Activated CD8-positive, alpha-beta memory T cell treated with anti-CD3 and anti-CD28 coated beads, Interleukin-2, amount 10 ng/mL, durations not matched to agents 7 days and 5 days (primary cell): ENCODE data around the gene ANKRD29. TPM values are rescaled to one million over a fixed set of nuclear protein-coding genes. Genes with fewer than 3 reads are reported as not detected.

Source experiments
- ATAC-seq: fragments of 150-1000 bp; cut with Tn5 transposase; one replicate; pipeline ENCODE4 v1.10.0; 2021; ENCODE audit warnings: moderate library complexity
- CTCF ChIA-PET: fragments of 350-600 bp; sonication (Branson Sonifier 250); formaldehyde crosslinking; loops from one replicate; lab custom pipeline; 2021; ENCODE audit warnings: antibody characterized with exemption; lab: Charles Lee
- DNase-seq: peaks from one replicate; pipeline ENCODE4 v3.0.0-alpha.2; 2020
- H3K27ac Mint-ChIP-seq: one replicate; pipeline ENCODE4 v1.8.0; 2021; ENCODE audit warnings: mild to moderate bottlenecking, mixed read lengths
- H3K27me3 Mint-ChIP-seq: one replicate; pipeline ENCODE4 v1.8.0; 2021; ENCODE audit warnings: mixed read lengths
- H3K36me3 Mint-ChIP-seq: one replicate; pipeline ENCODE4 v1.8.0; 2021; ENCODE audit warnings: mild to moderate bottlenecking, mixed read lengths
- H3K4me1 Mint-ChIP-seq: one replicate; pipeline ENCODE4 v1.8.0; 2021; ENCODE audit warnings: mixed read lengths
- H3K4me3 Mint-ChIP-seq: one replicate; pipeline ENCODE4 v1.8.0; 2021; ENCODE audit warnings: mild to moderate bottlenecking, moderate library complexity, mixed read lengths
- H3K9me3 Mint-ChIP-seq: one replicate; pipeline ENCODE4 v1.8.0; 2022; ENCODE audit warnings: low read depth, mixed read lengths
- total RNA-seq, 2 experiments: library from RNA; stranded (reverse); gene quantifications; one replicate each; pipeline ENCODE4 v1.2.3, GENCODE V29; 2021

ANKRD29 gene
- total RNA-seq, 2 experiments from 2014 or later = not detected

- Mint-ChIP-seq H3K4me1 (peaks cover 21% of the 10 kb centered on the region), H3K9me3 (no peaks in the 10 kb centered on the region), H3K4me3 (no peak overlapping the region), H3K36me3 (no peaks in the 10 kb centered on the region), H3K27me3 (peaks cover 26% of the 10 kb centered on the region), H3K27ac (no peak overlapping the region)
- CTCF ChIA-PET = interaction anchor here (2.2 kb wide), 1 partner anchor 11 kb away, joined by 5 read pairs; no protein-coding TSS in a partner anchor
- no peak for DNase-seq
- ATAC-seq = no peak
These were observed 30.1 kb downstream of the ANKRD29 start for GRCh38 chr18:23632615-23633014.

- CTCF ChIA-PET = interaction anchor here (2.2 kb wide), 1 partner anchor 10 kb away, joined by 5 read pairs; no protein-coding TSS in a partner anchor
- Mint-ChIP-seq H3K27me3 (peaks cover 24% of the 10 kb centered on the region), H3K4me1 (peaks cover 23% of the 10 kb centered on the region), H3K36me3 (no peaks in the 10 kb centered on the region), H3K9me3 (no peaks in the 10 kb centered on the region), H3K4me3 (no peak overlapping the region), H3K27ac (no peak overlapping the region)
- ATAC-seq (no peak), DNase-seq (no peak)
These were observed 31.0 kb downstream of the ANKRD29 start for GRCh38 chr18:23631746-23632145.

GRCh38 chr18:23631312-23631711 lies 31.4 kb downstream of the ANKRD29 start:
- Mint-ChIP-seq H3K4me3 (no peak overlapping the region), H3K36me3 (no peaks in the 10 kb centered on the region), H3K27ac (no peak overlapping the region), H3K27me3 (peaks cover 24% of the 10 kb centered on the region), H3K4me1 (peaks cover 28% of the 10 kb centered on the region), H3K9me3 (no peaks in the 10 kb centered on the region)
- DNase-seq = no peak
- ATAC-seq = no peak
- CTCF ChIA-PET = interaction anchor here (2.2 kb wide), 1 partner anchor 9 kb away, joined by 5 read pairs; no protein-coding TSS in a partner anchor

DNA sequence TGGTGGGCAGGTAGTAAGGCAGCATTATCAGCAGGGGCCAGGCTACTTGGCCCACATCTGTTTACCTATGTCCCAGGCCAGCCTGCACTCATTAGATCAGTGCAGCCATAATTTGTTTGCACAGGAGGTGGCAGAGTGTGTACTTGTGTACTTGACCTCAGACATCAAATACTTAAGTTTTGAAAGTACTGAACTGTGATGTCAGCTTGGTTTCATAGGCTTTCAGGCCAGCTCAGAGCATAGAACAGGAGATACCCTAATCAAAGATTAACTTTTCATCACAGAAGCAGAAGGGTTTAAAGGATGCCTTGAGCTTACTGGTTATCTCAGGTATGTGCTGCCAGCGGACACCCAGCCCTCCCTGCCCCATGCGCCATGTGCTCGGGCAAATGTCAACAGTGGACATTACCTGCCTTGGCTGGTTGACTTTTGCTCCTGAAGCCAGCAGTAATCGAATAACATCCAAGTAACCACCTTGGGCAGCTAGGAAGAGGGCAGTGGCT lies 33.2 kb downstream of the ANKRD29 start:
- CTCF ChIA-PET = interaction anchor here (0.9 to 1.9 kb wide), 4 partner anchors 12 to 182 kb away, joined by 3 to 8 read pairs (median 4); no protein-coding TSS in a partner anchor

DNA sequence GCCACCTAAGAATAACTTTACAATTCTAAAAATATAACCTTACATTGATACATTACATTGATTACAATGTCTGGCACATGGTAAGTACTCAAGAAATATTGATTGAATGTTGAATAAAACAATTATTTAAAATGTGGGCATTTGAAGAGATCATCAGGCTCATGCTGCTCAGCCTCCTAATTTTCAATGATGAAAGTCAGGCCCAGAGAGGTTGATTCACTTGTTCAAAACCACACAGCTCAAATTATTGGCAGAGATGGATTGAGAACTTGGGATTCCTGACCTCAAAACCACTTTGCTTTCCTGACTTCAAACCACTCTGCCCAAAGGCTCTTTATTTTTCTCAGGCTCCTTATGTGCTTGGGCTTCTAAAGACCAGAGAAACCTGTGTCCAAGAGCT lies 34.7 kb downstream of the ANKRD29 start:
- peaks cover 18% of the 10 kb centered on the region for H3K4me1 Mint-ChIP-seq
- H3K4me3 Mint-ChIP-seq = no peak overlapping the region
- no peak for ATAC-seq
- DNase-seq = no peak
- H3K27ac Mint-ChIP-seq = no peak overlapping the region
- CTCF ChIA-PET = interaction anchor here (1.1 to 1.9 kb wide), 6 partner anchors 75 to 291 kb away, joined by 3 to 8 read pairs (median 5); no protein-coding TSS in a partner anchor
- no peaks in the 10 kb centered on the region for H3K36me3 Mint-ChIP-seq
- H3K27me3 Mint-ChIP-seq = peaks cover 14% of the 10 kb centered on the region
- no peaks in the 10 kb centered on the region for H3K9me3 Mint-ChIP-seq

More for the DNA sequence above, 33.2 kb downstream of the ANKRD29 start:
- ATAC-seq (no peak), DNase-seq (no peak)
- Mint-ChIP-seq H3K9me3 (no peaks in the 10 kb centered on the region), H3K27ac (no peak overlapping the region), H3K4me1 (peaks cover 22% of the 10 kb centered on the region), H3K36me3 (no peaks in the 10 kb centered on the region), H3K27me3 (peaks cover 16% of the 10 kb centered on the region), H3K4me3 (no peak overlapping the region)

- DNase-seq = no peak
- Mint-ChIP-seq H3K36me3 (no peaks in the 10 kb centered on the region), H3K9me3 (no peaks in the 10 kb centered on the region), H3K4me3 (no peak overlapping the region), H3K27me3 (peaks cover 12% of the 10 kb centered on the region), H3K4me1 (peaks cover 18% of the 10 kb centered on the region), H3K27ac (no peak overlapping the region)
- CTCF ChIA-PET = interaction anchor here (1.2 to 2.0 kb wide), 5 partner anchors 76 to 292 kb away, joined by 3 to 8 read pairs (median 5); no protein-coding TSS in a partner anchor
- ATAC-seq = no peak
These were observed 35.4 kb downstream of the ANKRD29 start for GRCh38 chr18:23627321-23627720.

DNA sequence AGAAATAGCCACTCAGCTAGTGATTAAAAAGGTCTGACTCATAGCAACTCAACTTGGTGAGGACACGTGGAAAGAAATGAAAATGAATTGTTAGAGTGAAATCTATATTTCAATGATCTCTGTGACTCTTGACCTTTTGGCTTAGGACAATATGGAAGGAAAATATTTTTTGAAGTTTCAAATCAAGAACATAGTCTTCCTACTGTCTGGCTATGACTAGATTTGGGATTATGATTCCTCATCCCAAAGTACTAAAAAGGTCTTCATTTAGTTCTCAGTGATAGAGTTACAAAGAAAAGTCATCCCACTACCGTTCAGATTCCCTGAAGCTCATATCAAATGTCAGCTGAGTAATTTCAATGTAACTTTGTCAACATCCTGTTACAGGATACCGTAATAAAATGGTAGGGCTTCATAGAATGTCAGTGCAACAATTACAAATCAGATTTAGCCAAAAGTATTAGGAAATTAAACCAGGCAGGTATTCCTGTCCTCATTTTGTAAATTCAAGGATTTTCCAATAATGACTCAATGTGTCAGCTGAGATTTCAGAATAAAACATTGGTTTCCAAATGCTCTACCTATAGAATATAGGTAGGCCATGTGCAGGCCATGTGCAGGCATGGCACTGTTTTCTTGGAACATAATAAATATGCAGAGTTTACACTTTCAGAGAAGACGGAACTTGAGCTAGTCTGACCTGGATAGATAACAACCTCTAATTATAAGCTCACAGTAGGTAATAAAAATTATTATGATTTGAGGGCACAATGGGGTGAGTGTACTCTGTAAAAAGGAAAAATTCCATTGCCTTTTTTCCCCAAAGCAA lies 36.0 kb downstream of the ANKRD29 start:
- CTCF ChIA-PET = interaction anchor here (0.6 to 2.0 kb wide), 6 partner anchors 77 to 371 kb away, joined by 3 to 8 read pairs (median 4); no protein-coding TSS in a partner anchor
- ATAC-seq = no peak
- no peaks in the 10 kb centered on the region for H3K9me3 Mint-ChIP-seq
- H3K4me1 Mint-ChIP-seq = peaks cover 18% of the 10 kb centered on the region
- H3K27ac Mint-ChIP-seq = no peak overlapping the region
- no peaks in the 10 kb centered on the region for H3K36me3 Mint-ChIP-seq
- H3K27me3 Mint-ChIP-seq = peaks cover 16% of the 10 kb centered on the region
- no peak overlapping the region for H3K4me3 Mint-ChIP-seq
- no peak for DNase-seq

GRCh38 chr18:23623040-23623439 lies 39.7 kb downstream of the ANKRD29 start:
- no peaks in the 10 kb centered on the region for H3K36me3 Mint-ChIP-seq
- no peak for DNase-seq
- H3K4me1 Mint-ChIP-seq = peaks cover 17% of the 10 kb centered on the region
- CTCF ChIA-PET = interaction anchor here (0.8 to 3.3 kb wide), 3 partner anchors 80 to 296 kb away, joined by 3 to 25 read pairs (median 19); no protein-coding TSS in a partner anchor
- ATAC-seq = no peak
- H3K9me3 Mint-ChIP-seq = no peaks in the 10 kb centered on the region
- no peak overlapping the region for H3K4me3 Mint-ChIP-seq
- peaks cover 45% of the 10 kb centered on the region for H3K27me3 Mint-ChIP-seq
- no peak overlapping the region for H3K27ac Mint-ChIP-seq

- H3K4me1 Mint-ChIP-seq = peaks cover 6% of the 10 kb centered on the region
- CTCF ChIA-PET = interaction anchor here (3.3 kb wide), 1 partner anchor 83 kb away, joined by 25 read pairs; no protein-coding TSS in a partner anchor
- peaks cover 58% of the 10 kb centered on the region for H3K27me3 Mint-ChIP-seq
- H3K4me3 Mint-ChIP-seq = peak overlapping the region; percentile 44
- no peak for DNase-seq
- no peaks in the 10 kb centered on the region for H3K36me3 Mint-ChIP-seq
- no peaks in the 10 kb centered on the region for H3K9me3 Mint-ChIP-seq
- peak; percentile 62 for ATAC-seq
- H3K27ac Mint-ChIP-seq = no peak overlapping the region
These were observed 43.3 kb downstream of the ANKRD29 start for GRCh38 chr18:23619388-23619881.

DNA sequence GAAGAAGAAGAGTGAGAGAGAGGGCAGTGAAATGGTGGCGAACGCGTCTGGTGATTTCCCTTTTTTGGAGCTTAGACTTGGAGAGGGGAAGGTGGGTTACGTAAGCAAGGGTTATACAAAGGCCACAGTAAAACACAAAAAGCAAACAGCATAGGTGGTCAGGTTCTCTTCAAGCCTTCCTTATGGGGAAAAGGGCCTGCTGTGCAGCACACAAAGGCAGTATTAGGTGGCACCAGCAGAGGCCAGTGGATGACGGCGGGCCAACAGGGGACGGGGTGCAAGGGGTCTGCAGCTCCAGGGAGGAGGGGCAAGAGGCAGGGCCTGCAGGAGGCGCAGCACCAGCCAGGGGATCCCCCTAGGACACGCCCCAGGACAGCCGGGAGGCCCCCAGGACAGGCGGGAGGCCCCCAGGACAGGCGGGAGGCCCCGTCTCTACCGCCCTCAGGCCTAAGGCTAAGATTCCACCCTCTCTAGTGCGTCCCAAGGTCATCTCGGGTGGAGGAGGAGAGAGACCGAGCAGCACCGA lies 43.8 kb downstream of the ANKRD29 start:
- Mint-ChIP-seq H3K27me3 (peaks cover 58% of the 10 kb centered on the region), H3K4me3 (peak overlapping the region; percentile 44), H3K36me3 (no peaks in the 10 kb centered on the region), H3K27ac (no peak overlapping the region), H3K4me1 (peaks cover 6% of the 10 kb centered on the region), H3K9me3 (no peaks in the 10 kb centered on the region)
- ATAC-seq (peak; percentile 27), DNase-seq (no peak)
- CTCF ChIA-PET = interaction anchor here (0.6 kb wide), 1 partner anchor 84 kb away, joined by 3 read pairs; no protein-coding TSS in a partner anchor

- Mint-ChIP-seq H3K27ac (no peak overlapping the region), H3K4me3 (no peak overlapping the region)
These were observed 45.2 kb downstream of the ANKRD29 start for GRCh38 chr18:23617412-23618014.

GRCh38 chr18:23616258-23616657 lies 46.5 kb downstream of the ANKRD29 start:
- Mint-ChIP-seq H3K27ac (no peak overlapping the region), H3K4me3 (no peak overlapping the region), H3K27me3 (peaks cover 42% of the 10 kb centered on the region), H3K4me1 (peaks cover 6% of the 10 kb centered on the region), H3K9me3 (no peaks in the 10 kb centered on the region), H3K36me3 (no peaks in the 10 kb centered on the region)
- CTCF ChIA-PET = no interaction called here
- no peak for ATAC-seq
- no peak for DNase-seq

More at GRCh38 chr18:23617412-23618014, 45.2 kb downstream of the ANKRD29 start:
- CTCF ChIA-PET = interaction anchor here (1.1 kb wide), 1 partner anchor 86 kb away, joined by 4 read pairs; no protein-coding TSS in a partner anchor
- H3K27me3 Mint-ChIP-seq = peaks cover 54% of the 10 kb centered on the region
- no peaks in the 10 kb centered on the region for H3K9me3 Mint-ChIP-seq
- H3K4me1 Mint-ChIP-seq = peaks cover 6% of the 10 kb centered on the region
- DNase-seq (no peak), ATAC-seq (no peak)
- no peaks in the 10 kb centered on the region for H3K36me3 Mint-ChIP-seq
